Naive thymus-derived CD8-positive, alpha-beta T cell (primary cell): ENCODE data around the gene SUCLA2. TPM values are rescaled to one million over a fixed set of nuclear protein-coding genes. Genes with fewer than 3 reads are reported as not detected.

ENCODE experiments used
- ATAC-seq, 2 donors: fragments of 150-1000 bp; cut with Tn5 transposase in 1 of 2; sonication (Bioruptor Pico), chemical (Tn5 transposase) in 1 of 2; 1 replicate in 1 of 2; 2 replicates in 1 of 2; pipeline ENCODE4 v1.10.0; 2021; ENCODE audit warnings: mild to moderate bottlenecking in 2 of 2, moderate library complexity in 2 of 2
- POLR2A ChIA-PET: fragments of 350-600 bp; sonication (Branson Sonifier 250); formaldehyde crosslinking; loops from one replicate; lab custom pipeline; 2021; ENCODE audit warnings: antibody characterized with exemption; lab: Charles Lee
- DNase-seq, 10 donors: peaks; one replicate each; pipeline versions ENCODE4 v3.0.0 to v3.0.0-alpha.2; 2020 to 2022
- H3K27ac Mint-ChIP-seq, 10 donors: one replicate each; pipeline ENCODE4 v1.8.0; 2020 to 2022; ENCODE audit warnings: mild to moderate bottlenecking in 10 of 10, mixed read lengths in 10 of 10, moderate library complexity in 4 of 10, inconsistent platforms in 1 of 10
- H3K27me3 Mint-ChIP-seq, 5 donors: one replicate each; pipeline ENCODE4 v1.8.0; 2021 to 2022; ENCODE audit warnings: mixed read lengths in 5 of 5
- H3K36me3 Mint-ChIP-seq, 3 donors: one replicate each; pipeline ENCODE4 v1.8.0; 2020 to 2022; ENCODE audit warnings: mixed read lengths in 3 of 3, mild to moderate bottlenecking in 2 of 3, inconsistent platforms in 1 of 3
- H3K4me1 Mint-ChIP-seq, 4 donors: one replicate each; pipeline ENCODE4 v1.8.0; 2021 to 2022; ENCODE audit warnings: mixed read lengths in 4 of 4
- H3K4me3 Mint-ChIP-seq, 10 donors: one replicate each; pipeline ENCODE4 v1.8.0; 2020 to 2022; ENCODE audit warnings: mild to moderate bottlenecking in 10 of 10, mixed read lengths in 10 of 10, moderate library complexity in 6 of 10, inconsistent platforms in 1 of 10
- H3K9me3 Mint-ChIP-seq, 9 donors: one replicate each; pipeline ENCODE4 v1.8.0; 2020 to 2022; ENCODE audit warnings: mixed read lengths in 9 of 9, mild to moderate bottlenecking in 3 of 9, inconsistent platforms in 1 of 9, moderate library complexity in 1 of 9
- polyA plus RNA-seq, 3 donors: library from polyadenylated mRNA; unstranded; fragments of 300-500 nt; fragmentation: Illumina TruSeq; gene quantifications; one replicate each; pipeline ENCODE4 v1.2.3, GENCODE V29; 2021
- total RNA-seq, 8 experiments: library from RNA in 2 of 8; stranded (reverse) in 2 of 8; gene quantifications; one replicate each; pipeline ENCODE4 v1.2.3 and lab custom pipeline; 2021 to 2026

Gene SUCLA2
- total and polyA plus RNA-seq, 5 experiments from 2014 or later: 14.5 to 33.4 (median 31.8) TPM

GRCh38 chr13:47932950-47933923 is 67.8 kb downstream of the SUCLA2 start:
- ATAC-seq: no peak
- H3K4me3 Mint-ChIP-seq: no peak overlapping the region
- no peak overlapping the region for H3K27ac Mint-ChIP-seq
- POLR2A ChIA-PET: no interaction called here
- H3K36me3 Mint-ChIP-seq: peaks cover 16 to 20% (median 19%) of the 10 kb centered on the region in 3 donors
- peaks cover 0 to 9% (median 2%) of the 10 kb centered on the region in 9 donors for H3K9me3 Mint-ChIP-seq
- H3K27me3 Mint-ChIP-seq: no peaks in the 10 kb centered on the region
- no peak for DNase-seq
- peaks cover 0 to 7% (median 2%) of the 10 kb centered on the region in 4 donors for H3K4me1 Mint-ChIP-seq

- Mint-ChIP-seq H3K4me1 (peaks cover 0 to 7% (median 1%) of the 10 kb centered on the region in 4 donors), H3K27ac (peak overlapping the region in 1 of 10 donors; percentile 64), H3K4me3 (no peak overlapping the region), H3K27me3 (no peaks in the 10 kb centered on the region), H3K36me3 (peaks cover 0 to 4% (median 0%) of the 10 kb centered on the region in 3 donors), H3K9me3 (no peaks in the 10 kb centered on the region)
- no peak for DNase-seq
- POLR2A ChIA-PET: no interaction called here
- no peak for ATAC-seq
Measured at GRCh38 chr13:47930649-47931165, 70.4 kb downstream of the SUCLA2 start.

GRCh38 chr13:47929156-47929555 is 71.9 kb downstream of the SUCLA2 start:
- Mint-ChIP-seq H3K9me3 (no peaks in the 10 kb centered on the region), H3K36me3 (peaks cover 0 to 2% (median 0%) of the 10 kb centered on the region in 3 donors), H3K4me3 (no peak overlapping the region), H3K27me3 (no peaks in the 10 kb centered on the region), H3K27ac (peak overlapping the region in 1 of 10 donors; percentile 6), H3K4me1 (peaks cover 0 to 6% (median 1%) of the 10 kb centered on the region in 4 donors)
- POLR2A ChIA-PET: no interaction called here
- DNase-seq: no peak
- no peak for ATAC-seq

GRCh38 chr13:47917022-47917574 is 84.0 kb downstream of the SUCLA2 start:
- Mint-ChIP-seq H3K27me3 (no peaks in the 10 kb centered on the region), H3K4me3 (no peak overlapping the region), H3K9me3 (peaks cover 0 to 30% (median 18%) of the 10 kb centered on the region in 9 donors), H3K4me1 (peaks cover 0 to 1% (median 0%) of the 10 kb centered on the region in 4 donors), H3K36me3 (peaks cover 15 to 46% (median 34%) of the 10 kb centered on the region in 3 donors), H3K27ac (no peak overlapping the region)
- ATAC-seq (no peak), DNase-seq (no peak)
- POLR2A ChIA-PET: no interaction called here

GRCh38 chr13:47908197-47908902 is 92.7 kb downstream of the SUCLA2 start:
- Mint-ChIP-seq H3K27ac (no peak overlapping the region), H3K27me3 (peaks cover 0 to 3% (median 0%) of the 10 kb centered on the region in 5 donors), H3K4me3 (no peak overlapping the region), H3K9me3 (peaks cover 0 to 31% (median 7%) of the 10 kb centered on the region in 9 donors), H3K4me1 (peaks cover 0 to 5% (median 0%) of the 10 kb centered on the region in 4 donors), H3K36me3 (peaks cover 33 to 62% (median 35%) of the 10 kb centered on the region in 3 donors)
- POLR2A ChIA-PET: no interaction called here
- DNase-seq (no peak), ATAC-seq (no peak)

GRCh38 chr13:47904891-47905290 is 96.2 kb downstream of the SUCLA2 start:
- ATAC-seq (no peak), DNase-seq (no peak)
- POLR2A ChIA-PET: no interaction called here
- Mint-ChIP-seq H3K27ac (peak overlapping the region in 1 of 10 donors; percentile 18), H3K36me3 (peaks cover 17 to 59% (median 39%) of the 10 kb centered on the region in 3 donors), H3K4me1 (peaks cover 0 to 2% (median 0%) of the 10 kb centered on the region in 4 donors), H3K27me3 (no peaks in the 10 kb centered on the region), H3K9me3 (peaks cover 0 to 15% (median 2%) of the 10 kb centered on the region in 9 donors), H3K4me3 (no peak overlapping the region)

- H3K9me3 Mint-ChIP-seq: peaks cover 0 to 8% (median 2%) of the 10 kb centered on the region in 9 donors
- H3K27me3 Mint-ChIP-seq: no peaks in the 10 kb centered on the region
- H3K36me3 Mint-ChIP-seq: peaks cover 16 to 56% (median 37%) of the 10 kb centered on the region in 3 donors
- ATAC-seq (no peak), DNase-seq (no peak)
- peak overlapping the region in 1 of 10 donors; percentile 18 for H3K27ac Mint-ChIP-seq
- peak overlapping the region in 1 of 10 donors; percentile 26 for H3K4me3 Mint-ChIP-seq
- POLR2A ChIA-PET: no interaction called here
- peaks cover 0 to 2% (median 0%) of the 10 kb centered on the region in 4 donors for H3K4me1 Mint-ChIP-seq
Measured at GRCh38 chr13:47904241-47904640, 96.8 kb downstream of the SUCLA2 start.

- H3K36me3 Mint-ChIP-seq: peaks cover 17 to 53% (median 35%) of the 10 kb centered on the region in 3 donors
- peak overlapping the region in 1 of 10 donors; percentile 26 for H3K4me3 Mint-ChIP-seq
- H3K4me1 Mint-ChIP-seq: peaks cover 0 to 2% (median 0%) of the 10 kb centered on the region in 4 donors
- H3K27ac Mint-ChIP-seq: no peak overlapping the region
- POLR2A ChIA-PET: no interaction called here
- DNase-seq: no peak
- no peaks in the 10 kb centered on the region for H3K27me3 Mint-ChIP-seq
- ATAC-seq: no peak
- peaks cover 0 to 5% (median 0%) of the 10 kb centered on the region in 9 donors for H3K9me3 Mint-ChIP-seq
Measured at GRCh38 chr13:47903836-47904235, 97.2 kb downstream of the SUCLA2 start.

GRCh38 chr13:47901441-47901840 is 99.6 kb downstream of the SUCLA2 start:
- no peak overlapping the region for H3K4me3 Mint-ChIP-seq
- no peak for ATAC-seq
- POLR2A ChIA-PET: no interaction called here
- peaks cover 17 to 46% (median 32%) of the 10 kb centered on the region in 3 donors for H3K36me3 Mint-ChIP-seq
- H3K27ac Mint-ChIP-seq: no peak overlapping the region
- peaks cover 0 to 2% (median 0%) of the 10 kb centered on the region in 4 donors for H3K4me1 Mint-ChIP-seq
- H3K9me3 Mint-ChIP-seq: peaks cover 0 to 5% (median 0%) of the 10 kb centered on the region in 9 donors
- DNase-seq: no peak
- H3K27me3 Mint-ChIP-seq: no peaks in the 10 kb centered on the region

GRCh38 chr13:47898080-47898479 is 103.0 kb downstream of the SUCLA2 start:
- H3K4me3 Mint-ChIP-seq: no peak overlapping the region
- H3K27me3 Mint-ChIP-seq: no peaks in the 10 kb centered on the region
- POLR2A ChIA-PET: no interaction called here
- no peak overlapping the region for H3K27ac Mint-ChIP-seq
- peaks cover 0 to 5% (median 0%) of the 10 kb centered on the region in 9 donors for H3K9me3 Mint-ChIP-seq
- ATAC-seq (no peak), DNase-seq (no peak)
- H3K4me1 Mint-ChIP-seq: peaks cover 0 to 2% (median 0%) of the 10 kb centered on the region in 4 donors
- peaks cover 5 to 32% (median 13%) of the 10 kb centered on the region in 3 donors for H3K36me3 Mint-ChIP-seq

GRCh38 chr13:47897411-47898050 is 103.5 kb downstream of the SUCLA2 start:
- DNase-seq: no peak
- Mint-ChIP-seq H3K4me3 (no peak overlapping the region), H3K9me3 (peaks cover 0 to 5% (median 0%) of the 10 kb centered on the region in 9 donors), H3K36me3 (peaks cover 5 to 26% (median 13%) of the 10 kb centered on the region in 3 donors), H3K27me3 (no peaks in the 10 kb centered on the region), H3K4me1 (peaks cover 0 to 2% (median 0%) of the 10 kb centered on the region in 4 donors), H3K27ac (no peak overlapping the region)
- ATAC-seq: no peak
- POLR2A ChIA-PET: no interaction called here

GRCh38 chr13:47896546-47896945 is 104.5 kb downstream of the SUCLA2 start:
- Mint-ChIP-seq H3K4me3 (no peak overlapping the region), H3K9me3 (peaks cover 0 to 5% (median 0%) of the 10 kb centered on the region in 9 donors), H3K4me1 (peaks cover 0 to 2% (median 0%) of the 10 kb centered on the region in 4 donors), H3K27me3 (no peaks in the 10 kb centered on the region), H3K27ac (no peak overlapping the region), H3K36me3 (peaks cover 5 to 24% (median 11%) of the 10 kb centered on the region in 3 donors)
- ATAC-seq (no peak), DNase-seq (no peak)
- POLR2A ChIA-PET: no interaction called here
